Neural progenitor cell (in vitro differentiated cells): ENCODE data around the gene ZFPM1.

Experiments used
- EZH2phosphoT487 ChIP-seq: fragments of 200-600 bp; sonication (generic); IDR thresholded peaks from 2 replicates; pipeline ENCODE4 v1.6.1; 2017; ENCODE audit warnings: antibody characterized with exemption
- TF ChIP-seq, protein P1 (sequence below): fragments of 200-600 bp; sonication (generic); IDR thresholded peaks from 2 replicates; pipeline ENCODE4 v1.5.1; 2017; ENCODE audit warnings: antibody characterized with exemption, mild to moderate bottlenecking

DNA sequence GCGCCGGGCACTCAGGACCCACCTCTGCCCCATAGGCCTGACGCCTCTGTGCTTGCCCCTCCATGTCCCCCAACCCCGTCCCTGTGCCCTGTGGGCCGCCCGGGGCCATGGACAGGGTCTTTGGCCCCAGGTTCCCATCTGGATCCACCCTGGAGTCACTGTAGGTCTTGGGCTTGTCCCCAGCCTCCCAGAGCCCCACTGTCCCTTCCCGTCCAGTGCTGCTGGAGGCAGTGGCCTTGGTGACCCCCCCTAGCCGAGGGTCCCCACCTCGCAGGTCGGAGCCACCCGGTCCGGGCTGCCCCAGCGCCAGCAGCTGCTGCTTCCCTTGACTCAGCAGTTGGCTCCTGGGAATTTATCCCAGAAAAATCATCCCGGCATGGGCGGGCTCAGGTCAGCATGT, 49.3 kb downstream of the ZFPM1 start:
- TF ChIP-seq, protein P1, sequence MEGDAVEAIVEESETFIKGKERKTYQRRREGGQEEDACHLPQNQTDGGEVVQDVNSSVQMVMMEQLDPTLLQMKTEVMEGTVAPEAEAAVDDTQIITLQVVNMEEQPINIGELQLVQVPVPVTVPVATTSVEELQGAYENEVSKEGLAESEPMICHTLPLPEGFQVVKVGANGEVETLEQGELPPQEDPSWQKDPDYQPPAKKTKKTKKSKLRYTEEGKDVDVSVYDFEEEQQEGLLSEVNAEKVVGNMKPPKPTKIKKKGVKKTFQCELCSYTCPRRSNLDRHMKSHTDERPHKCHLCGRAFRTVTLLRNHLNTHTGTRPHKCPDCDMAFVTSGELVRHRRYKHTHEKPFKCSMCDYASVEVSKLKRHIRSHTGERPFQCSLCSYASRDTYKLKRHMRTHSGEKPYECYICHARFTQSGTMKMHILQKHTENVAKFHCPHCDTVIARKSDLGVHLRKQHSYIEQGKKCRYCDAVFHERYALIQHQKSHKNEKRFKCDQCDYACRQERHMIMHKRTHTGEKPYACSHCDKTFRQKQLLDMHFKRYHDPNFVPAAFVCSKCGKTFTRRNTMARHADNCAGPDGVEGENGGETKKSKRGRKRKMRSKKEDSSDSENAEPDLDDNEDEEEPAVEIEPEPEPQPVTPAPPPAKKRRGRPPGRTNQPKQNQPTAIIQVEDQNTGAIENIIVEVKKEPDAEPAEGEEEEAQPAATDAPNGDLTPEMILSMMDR, result no peak
- no peak for TF ChIP-seq EZH2phosphoT487
